ENCODE results near the gene SDR42E2.

DNA sequence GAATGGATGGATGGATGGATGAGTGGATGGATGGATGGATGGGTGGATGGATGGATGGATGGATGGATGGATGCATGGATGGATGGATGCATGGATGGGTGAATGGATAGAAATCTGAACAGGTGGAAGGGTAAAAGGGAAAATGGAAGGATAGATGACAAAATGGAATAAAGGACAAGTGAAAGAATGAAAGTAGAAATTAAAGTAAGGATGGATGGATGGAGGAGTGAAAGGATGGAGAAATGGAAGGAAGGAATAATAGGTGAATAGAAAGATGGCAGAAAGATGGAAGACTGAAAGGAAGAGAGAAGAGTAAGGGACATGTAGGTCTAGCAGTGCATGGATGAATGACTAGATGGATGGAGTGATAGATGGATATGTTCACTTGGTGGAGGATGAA is 40.1 kb upstream of the SDR42E2 start:
- TF ChIP-seq, protein P1, sequence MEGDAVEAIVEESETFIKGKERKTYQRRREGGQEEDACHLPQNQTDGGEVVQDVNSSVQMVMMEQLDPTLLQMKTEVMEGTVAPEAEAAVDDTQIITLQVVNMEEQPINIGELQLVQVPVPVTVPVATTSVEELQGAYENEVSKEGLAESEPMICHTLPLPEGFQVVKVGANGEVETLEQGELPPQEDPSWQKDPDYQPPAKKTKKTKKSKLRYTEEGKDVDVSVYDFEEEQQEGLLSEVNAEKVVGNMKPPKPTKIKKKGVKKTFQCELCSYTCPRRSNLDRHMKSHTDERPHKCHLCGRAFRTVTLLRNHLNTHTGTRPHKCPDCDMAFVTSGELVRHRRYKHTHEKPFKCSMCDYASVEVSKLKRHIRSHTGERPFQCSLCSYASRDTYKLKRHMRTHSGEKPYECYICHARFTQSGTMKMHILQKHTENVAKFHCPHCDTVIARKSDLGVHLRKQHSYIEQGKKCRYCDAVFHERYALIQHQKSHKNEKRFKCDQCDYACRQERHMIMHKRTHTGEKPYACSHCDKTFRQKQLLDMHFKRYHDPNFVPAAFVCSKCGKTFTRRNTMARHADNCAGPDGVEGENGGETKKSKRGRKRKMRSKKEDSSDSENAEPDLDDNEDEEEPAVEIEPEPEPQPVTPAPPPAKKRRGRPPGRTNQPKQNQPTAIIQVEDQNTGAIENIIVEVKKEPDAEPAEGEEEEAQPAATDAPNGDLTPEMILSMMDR (IDR thresholded peaks at IDR 0.05; ENCODE audit: poor library complexity, severe bottlenecking) = no peak
- TF ChIP-seq EP300 (conservative IDR thresholded peaks at IDR 0.05; ENCODE audit: poor library complexity, severe bottlenecking) = no peak
- TF ChIP-seq POLR2AphosphoS5 (IDR thresholded peaks at IDR 0.05) = no peak
- no peak for TF ChIP-seq EZH2 (IDR thresholded peaks at IDR 0.05; ENCODE audit: borderline replicate concordance, insufficient read depth, low read length, poor library complexity, severe bottlenecking)
- TF ChIP-seq RAD21 (conservative IDR thresholded peaks at IDR 0.05) = no peak
- TF ChIP-seq, protein P2, sequence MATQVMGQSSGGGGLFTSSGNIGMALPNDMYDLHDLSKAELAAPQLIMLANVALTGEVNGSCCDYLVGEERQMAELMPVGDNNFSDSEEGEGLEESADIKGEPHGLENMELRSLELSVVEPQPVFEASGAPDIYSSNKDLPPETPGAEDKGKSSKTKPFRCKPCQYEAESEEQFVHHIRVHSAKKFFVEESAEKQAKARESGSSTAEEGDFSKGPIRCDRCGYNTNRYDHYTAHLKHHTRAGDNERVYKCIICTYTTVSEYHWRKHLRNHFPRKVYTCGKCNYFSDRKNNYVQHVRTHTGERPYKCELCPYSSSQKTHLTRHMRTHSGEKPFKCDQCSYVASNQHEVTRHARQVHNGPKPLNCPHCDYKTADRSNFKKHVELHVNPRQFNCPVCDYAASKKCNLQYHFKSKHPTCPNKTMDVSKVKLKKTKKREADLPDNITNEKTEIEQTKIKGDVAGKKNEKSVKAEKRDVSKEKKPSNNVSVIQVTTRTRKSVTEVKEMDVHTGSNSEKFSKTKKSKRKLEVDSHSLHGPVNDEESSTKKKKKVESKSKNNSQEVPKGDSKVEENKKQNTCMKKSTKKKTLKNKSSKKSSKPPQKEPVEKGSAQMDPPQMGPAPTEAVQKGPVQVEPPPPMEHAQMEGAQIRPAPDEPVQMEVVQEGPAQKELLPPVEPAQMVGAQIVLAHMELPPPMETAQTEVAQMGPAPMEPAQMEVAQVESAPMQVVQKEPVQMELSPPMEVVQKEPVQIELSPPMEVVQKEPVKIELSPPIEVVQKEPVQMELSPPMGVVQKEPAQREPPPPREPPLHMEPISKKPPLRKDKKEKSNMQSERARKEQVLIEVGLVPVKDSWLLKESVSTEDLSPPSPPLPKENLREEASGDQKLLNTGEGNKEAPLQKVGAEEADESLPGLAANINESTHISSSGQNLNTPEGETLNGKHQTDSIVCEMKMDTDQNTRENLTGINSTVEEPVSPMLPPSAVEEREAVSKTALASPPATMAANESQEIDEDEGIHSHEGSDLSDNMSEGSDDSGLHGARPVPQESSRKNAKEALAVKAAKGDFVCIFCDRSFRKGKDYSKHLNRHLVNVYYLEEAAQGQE (IDR thresholded peaks at IDR 0.05; ENCODE audit: borderline replicate concordance) = no peak
- TF ChIP-seq MXI1 (conservative IDR thresholded peaks at IDR 0.05; ENCODE audit: poor library complexity, severe bottlenecking) = no peak

All from neural cell (in vitro differentiated cells).